ENCODE results near the gene RAB24. TPM values are rescaled to one million over a fixed set of nuclear protein-coding genes. Genes with fewer than 3 reads are reported as not detected.

RAB24 gene
- polyA plus RNA-seq, 3 donors, result 33.7 to 70.7 (median 59.7) TPM

DNA sequence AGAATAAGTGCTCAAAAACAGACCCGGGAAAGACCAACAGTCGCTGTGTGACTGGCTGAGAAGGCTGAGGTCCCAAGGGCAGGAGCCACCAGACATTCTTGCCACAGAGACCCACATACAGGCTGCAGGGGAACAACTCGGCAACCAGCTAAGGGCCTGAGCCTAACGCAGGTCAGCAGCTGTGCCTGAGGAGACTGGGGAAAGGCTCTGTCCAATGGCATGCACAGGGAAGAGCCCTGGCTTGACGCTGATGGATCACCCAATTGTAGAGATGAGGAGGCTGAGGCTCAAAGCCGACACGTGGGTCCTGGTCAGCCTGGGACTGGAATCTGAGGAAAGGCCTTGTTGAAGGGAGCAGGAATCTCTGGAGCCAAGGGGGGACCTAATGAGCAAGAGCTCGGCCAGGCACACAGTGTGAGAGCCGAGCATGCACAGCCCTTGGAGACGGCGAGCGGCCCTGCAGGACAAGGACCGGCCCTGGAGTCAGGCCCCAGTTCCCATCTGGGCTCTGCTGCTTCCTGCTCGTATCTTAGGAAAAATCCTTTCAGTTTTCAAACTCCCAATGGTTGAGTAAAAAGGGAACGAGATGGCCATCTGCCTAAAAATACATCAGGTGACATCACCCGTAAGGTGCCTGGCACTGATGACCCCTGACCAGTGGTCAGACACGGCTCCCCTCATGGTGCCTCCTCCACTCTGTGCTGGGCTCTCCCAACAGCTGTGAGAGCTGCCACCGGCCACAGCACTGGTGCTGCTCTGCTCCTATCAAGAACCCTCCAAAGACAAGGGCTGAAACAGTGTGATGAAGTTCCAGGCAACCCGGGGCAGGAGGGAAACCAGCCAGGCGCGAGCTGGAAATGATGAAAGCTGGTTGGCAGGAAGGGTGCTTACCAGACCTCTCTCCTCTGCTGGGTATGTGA lies 31.5 kb upstream of the RAB24 start:
- WGBS, 3 donors, result 87 to 89% (median 88%) methylated on average over 21 of the region's 21 CpGs
- H3K27ac ChIP-seq (ENCODE audit: low read depth, low read length), result no peak overlapping the region

DNA sequence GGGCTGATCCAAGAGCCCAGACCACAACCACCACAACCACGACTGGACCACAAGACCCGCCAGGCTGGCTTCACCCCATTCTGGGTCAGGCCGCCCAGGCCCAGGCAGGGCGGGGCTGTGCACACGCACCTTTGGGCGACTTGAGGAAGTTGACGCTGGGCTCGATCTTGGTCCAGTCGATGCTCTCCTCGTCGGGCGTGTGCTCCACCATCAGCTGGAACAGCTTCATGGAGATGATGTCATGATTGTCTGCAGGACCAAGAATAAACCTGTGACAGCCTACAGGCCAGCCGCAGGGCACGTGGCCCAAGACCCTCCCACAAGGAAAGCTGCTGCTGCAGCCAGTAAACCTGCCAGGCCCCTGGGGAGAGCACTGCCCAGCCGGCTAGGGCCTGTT lies 30.6 kb upstream of the RAB24 start:
- H3K27ac ChIP-seq (ENCODE audit: low read depth, low read length), result no peak overlapping the region
- 71 to 86% (median 72%) methylated on average over 15 of the region's 15 CpGs for WGBS, 3 donors

DNA sequence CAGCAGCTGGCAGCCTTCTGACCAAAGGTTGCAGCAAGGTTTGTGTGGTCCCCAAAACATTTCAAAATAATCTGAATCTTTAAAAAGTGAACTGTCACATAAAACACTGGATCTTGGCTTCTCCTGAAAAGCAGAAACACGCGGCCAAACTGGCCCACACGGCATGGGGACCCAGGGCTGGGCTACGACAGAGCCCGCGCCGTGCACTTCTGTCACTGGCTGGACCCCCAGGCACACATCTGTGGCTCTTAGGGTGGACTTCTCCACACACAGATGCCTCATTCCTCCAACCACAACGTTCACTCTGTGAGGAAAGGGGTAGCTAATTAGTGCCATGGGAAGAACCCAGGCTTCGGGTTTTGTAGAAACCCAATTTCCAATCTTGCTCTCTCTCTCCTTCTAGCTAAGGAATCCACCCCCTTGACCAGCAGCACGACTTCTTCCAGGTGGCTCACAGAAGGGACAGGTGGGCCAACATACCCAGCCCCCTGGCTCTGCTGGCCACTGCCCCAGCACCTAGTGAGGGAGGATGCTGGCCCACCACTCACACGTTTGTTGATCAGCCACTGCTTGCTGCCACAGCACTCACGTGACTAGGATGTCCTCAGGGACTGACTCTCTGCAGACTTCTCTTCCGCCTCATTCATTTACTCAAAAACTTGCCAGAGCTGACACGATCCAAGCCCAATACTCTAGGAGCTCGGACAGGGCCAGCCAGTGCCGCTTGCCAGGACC lies 30.1 kb upstream of the RAB24 start:
- WGBS, 3 donors, result 85 to 90% (median 89%) methylated on average over 16 of the region's 16 CpGs
- H3K27ac ChIP-seq (ENCODE audit: low read depth, low read length), result no peak overlapping the region

DNA sequence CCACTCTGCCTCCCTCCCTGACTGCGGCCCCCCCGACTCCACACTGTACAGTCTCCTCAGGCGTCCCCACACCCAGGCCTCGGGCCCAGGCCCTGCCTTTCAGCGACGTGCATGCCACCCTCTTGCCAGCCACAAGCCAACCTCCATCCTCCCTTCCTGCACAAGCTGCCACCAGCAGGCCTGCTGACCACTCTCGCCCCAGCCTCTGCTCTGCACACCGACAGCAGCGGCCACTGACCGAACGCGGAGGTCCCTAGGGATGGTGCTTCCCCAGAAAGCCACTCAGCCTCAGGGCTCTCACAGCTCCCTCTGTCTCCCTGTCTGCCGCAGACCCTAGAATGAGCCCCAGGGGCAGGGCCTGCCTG lies 29.4 kb upstream of the RAB24 start:
- H3K27ac ChIP-seq (ENCODE audit: low read depth, low read length), result no peak overlapping the region
- WGBS, 3 donors, result 83 to 86% (median 85%) methylated on average over 13 of the region's 13 CpGs

DNA sequence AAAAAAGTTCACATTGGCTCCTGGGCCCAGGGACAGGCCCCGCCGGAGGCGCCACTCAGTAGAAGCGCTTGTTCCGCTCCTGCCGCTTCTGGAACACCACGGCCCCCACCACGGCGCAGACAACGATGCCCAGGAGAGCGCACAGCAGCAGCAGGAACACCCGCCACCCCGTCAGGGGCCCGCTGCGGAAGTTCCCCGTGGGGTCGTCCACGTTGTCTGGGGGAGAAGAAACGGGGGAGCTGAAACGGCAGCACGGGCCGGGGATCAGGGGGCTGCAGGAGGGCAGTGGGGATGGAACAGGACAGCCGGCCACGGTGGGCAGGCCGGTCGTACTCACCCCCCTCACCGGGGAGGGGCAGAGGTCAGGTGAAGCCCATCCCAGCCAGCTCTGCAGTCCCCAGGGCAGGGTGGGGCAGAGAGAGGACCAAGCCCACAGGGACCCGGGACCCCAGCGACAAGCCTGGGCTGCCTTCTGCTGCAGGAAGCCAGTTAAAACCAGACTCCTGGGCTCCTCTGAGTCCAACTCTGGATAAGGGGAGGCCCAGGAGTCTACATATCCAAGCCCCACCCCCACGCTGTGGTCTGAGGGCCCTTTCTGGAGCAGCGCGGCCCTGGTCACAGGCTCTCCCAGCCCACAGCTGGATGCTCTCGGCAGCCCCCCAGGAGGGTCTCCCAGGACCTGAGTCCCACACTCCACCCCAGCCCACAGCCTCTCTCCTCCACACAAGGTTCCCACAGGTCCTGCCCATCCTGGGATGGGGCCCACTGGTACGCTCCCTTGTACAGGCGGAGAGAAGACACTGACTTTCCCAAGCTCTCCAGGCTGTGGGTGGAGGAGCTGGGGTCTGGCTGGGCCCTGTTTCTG lies 28.7 kb upstream of the RAB24 start:
- WGBS, 3 donors, result 65 to 92% (median 75%) methylated on average over 35 of the region's 35 CpGs
- H3K27ac ChIP-seq (ENCODE audit: low read depth, low read length), result no peak overlapping the region

DNA sequence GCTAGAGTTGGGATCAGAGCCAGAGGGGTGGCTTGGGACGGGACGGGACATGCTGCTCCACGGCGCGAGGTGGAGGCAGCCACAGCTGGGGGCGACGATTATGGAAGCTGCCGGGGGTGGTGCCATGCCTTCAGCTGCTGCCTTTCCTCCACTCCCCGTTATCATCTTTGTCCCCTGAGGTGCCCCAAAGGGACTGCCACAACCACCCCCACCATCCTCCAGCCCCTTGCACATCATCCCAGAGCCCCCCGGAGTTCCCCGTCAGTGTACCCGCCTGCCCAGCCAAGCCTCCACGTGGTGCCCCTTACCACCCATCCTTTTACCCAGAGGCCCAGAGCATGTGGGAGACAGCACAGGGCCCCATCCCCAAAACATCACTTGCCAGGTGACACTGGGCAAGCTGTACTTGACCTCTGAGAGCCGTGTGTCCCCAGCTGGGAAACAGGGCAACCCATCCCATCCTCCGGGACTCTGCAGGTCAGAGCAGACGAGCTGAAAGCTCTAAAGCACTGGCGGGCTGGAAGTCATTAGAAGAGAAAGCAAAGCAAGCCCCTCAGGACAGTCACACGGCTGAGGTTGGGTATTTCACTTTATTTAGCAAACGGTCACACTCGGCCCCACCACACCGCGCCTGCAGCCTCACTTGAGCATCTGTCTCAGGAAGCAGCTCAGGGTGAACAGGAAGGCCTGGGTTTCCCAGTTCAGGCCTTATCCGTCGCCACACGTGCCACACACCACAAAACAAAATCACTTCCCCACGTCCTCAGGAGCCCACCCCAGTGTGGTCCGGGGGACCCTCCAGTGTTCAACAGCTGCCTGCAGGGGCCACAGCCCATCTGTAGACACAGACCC lies 27.7 kb upstream of the RAB24 start:
- no peak overlapping the region for H3K27ac ChIP-seq (ENCODE audit: low read depth, low read length)
- WGBS, 3 donors, result 68 to 89% (median 73%) methylated on average over 26 to 27 of the region's 27 CpGs

DNA sequence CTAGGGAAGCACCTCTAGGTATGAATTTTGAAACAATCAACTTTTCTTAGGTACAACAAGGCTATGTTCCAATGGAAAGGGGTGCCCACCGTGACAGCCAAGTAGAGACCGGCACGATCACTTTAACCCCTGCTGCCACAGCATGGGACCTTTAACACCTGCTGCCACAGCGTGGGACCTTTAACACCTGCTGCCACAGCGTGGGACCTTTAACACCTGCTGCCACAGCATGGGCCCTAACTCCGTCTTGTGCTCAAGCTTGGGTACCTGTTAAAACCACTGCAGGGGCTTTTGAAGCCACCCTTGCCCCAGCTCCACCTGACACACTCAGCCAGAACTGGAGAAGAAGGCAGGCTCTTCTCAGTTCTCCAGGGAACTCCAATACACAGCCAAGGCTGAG lies 26.4 kb upstream of the RAB24 start:
- H3K27ac ChIP-seq (ENCODE audit: low read depth, low read length), result no peak overlapping the region
- 38 to 95% (median 87%) methylated on average over 6 of the region's 6 CpGs for WGBS, 3 donors

DNA sequence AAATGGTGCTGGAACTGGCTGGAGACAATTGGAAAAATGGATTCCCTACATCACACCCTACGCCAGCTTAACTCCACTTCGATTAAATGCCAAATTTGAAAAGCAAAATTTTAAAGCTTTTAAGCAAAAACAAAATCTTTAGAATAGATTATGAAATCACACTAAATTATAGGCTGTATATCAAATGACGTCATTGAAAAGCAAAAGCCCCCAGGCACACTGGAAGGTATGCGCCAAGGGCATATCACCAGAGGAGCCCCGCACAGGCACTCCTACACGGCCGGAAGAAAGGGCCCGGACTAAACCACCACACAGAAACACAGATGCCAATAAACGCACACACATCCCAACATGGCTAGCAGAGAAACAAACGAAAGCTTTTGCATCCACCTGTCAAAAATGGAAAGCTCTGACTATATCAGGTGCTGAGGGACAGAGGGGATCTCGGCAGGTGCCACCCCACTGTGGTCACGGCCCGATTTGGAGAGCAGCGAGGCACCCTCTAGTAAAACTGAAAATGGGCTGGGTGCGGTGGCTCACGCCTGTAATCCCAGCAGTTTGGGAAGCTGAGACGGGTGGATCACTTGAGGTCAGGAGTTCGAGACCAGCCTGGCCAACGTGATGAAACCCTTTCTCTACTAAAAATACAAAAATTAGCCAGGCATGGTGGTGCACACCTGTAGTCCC lies 25.2 kb upstream of the RAB24 start:
- H3K27ac ChIP-seq (ENCODE audit: low read depth, low read length), result no peak overlapping the region

DNA sequence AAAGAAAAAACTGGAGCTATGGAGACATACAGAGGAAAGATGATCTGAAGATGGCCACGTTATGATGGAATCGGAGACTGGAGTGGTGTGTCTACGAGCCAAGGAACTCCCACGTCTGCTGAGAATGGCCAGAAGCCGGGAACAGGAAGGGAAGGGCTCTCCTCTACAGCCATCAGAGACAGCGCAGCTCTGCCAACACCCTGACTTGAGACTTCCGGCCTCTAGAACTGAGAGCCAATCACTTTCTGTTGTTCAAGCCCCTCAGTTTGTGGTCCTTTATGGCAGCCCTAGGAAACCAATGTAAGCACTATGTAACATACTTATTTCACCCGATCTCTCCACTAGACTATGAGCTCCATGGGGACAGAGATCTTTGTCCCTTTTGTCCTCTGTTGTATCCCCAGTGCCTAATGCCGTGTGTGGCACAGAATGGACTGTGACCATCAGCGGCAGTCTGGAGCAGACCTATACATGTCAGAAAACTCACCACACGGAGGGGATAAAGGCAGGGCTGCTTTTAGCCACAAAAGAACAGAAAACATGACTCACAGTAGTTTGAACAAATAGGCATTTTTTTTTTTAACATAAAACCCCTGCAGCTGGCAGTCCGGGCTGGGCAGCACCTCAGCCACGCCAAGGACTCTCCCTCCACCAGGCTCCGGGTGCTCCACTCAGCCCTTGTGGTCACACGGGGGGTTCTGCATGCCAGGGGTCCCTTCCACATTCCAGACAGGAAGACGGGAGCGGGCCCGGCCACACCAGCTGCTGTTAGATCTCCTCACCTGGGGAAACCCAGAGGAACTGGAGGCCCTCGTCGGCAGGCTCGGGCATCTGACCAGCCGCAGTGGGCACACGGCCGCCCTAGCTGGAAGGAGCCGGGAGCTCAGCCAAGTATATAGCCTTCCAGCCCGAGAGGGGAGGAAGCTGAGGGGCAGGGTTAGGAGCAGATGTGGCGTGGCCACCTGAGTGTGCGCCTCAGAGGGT lies 24.3 kb upstream of the RAB24 start:
- WGBS, 3 donors, result 56 to 61% (median 61%) methylated on average over 28 of the region's 28 CpGs
- no peak overlapping the region for H3K27ac ChIP-seq (ENCODE audit: low read depth, low read length)

More for the DNA sequence above, 25.2 kb upstream of the RAB24 start:
- WGBS, 3 donors, result 89 to 92% (median 91%) methylated on average over 19 of the region's 19 CpGs

DNA sequence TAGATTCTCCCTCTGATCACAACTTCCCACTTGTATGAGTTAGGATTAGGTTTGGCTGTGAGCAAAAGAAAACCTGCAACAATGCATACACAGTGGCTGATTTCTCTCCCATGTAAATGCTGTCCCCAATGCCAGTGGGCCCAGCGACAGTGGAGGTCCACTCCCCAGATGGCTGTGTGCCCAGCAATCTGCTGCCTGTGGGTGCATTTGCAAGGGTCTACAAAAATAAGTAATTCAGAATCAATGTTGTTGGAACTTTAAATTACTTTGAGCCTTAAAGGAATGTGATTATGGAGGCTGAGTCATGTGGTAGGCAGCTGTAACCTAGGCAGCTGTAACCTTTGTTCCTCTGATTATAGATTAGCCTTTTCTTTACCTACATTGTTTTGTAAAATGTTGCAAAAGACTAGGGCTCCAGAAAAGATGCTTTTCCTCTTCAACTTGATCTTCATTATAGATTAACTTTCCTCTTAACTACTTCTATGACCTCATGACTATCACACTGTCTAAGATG lies 22.4 kb upstream of the RAB24 start:
- no peak overlapping the region for H3K27ac ChIP-seq (ENCODE audit: low read depth, low read length)
- 35 to 96% (median 86%) methylated on average over 1 of the region's 1 CpG for WGBS, 3 donors

DNA sequence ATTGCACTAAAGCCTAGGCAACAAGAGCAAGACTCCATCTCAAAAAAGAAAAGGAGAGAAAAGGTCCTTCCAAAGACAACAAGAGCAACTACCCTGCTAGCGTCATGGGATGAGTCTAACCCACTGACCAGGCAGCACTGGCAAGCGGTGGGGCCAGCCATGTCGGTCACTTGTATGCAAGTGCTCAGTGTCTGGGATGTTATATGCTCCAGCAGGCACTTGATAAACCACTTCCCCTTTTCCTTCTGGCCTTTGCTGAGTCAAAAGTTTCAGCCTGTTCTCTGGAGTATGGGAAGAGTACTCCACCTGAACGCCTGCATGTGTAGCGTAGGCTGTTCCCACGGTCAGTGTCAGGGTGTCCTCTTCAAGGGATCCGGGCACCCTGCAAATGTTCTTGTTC lies 17.4 kb upstream of the RAB24 start:
- H3K27ac ChIP-seq (ENCODE audit: low read depth, low read length), result no peak overlapping the region
- 67 to 91% (median 77%) methylated on average over 7 of the region's 7 CpGs for WGBS, 3 donors

DNA sequence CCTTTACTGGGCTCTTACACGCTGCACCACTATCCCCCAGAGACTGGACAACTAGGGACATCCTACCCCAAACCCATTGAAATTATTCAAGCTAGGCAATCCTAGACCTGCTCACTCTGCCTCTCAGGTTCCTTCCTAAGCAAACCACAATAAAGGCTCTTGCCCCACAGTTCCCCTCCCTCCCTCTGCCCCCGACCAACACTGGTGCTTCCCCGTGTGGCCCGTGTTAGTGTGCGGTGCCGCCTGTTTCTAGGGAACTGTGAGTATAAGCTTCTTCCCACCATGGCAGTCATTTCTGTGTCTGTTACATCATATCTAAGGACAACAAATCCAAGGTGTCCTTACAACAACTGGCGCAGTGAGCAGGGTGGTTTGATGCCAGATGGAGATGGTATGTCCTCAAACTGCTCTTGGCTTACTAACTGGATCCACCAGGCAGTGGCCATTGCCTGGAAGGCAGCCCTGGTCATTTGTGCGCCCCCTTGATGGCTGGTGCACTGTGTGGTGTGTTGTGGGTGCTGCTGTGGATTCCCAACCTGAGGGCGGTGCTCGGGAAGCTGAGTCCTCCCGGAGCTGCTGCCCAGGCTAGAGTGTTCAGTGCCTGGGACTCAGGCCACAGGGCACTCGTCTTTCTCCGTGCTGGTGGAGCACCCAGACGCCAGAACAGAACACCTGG lies 16.5 kb upstream of the RAB24 start:
- H3K27ac ChIP-seq (ENCODE audit: low read depth, low read length), result no peak overlapping the region

DNA sequence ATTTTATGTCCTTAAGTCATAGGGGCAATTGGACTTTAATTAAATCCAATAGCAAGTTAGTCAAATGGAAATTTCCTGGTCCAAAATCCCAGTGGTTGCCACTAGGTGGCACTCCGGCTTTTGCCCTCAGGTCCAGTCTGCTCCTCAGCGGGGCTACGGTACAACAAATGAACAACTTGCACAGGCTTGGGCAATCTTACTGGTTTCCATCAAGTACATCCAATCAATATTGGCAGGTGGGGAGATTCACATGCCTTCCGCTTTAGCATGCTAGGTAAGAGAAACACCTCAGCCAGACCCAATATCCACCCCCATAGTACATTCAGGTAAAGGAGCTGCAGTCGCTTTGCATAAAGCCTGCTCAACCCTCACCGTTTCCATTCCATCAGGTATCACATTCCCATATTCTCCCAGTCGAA lies 14.4 kb upstream of the RAB24 start:
- WGBS, 3 donors, result 17 to 37% (median 35%) methylated on average over 7 of the region's 7 CpGs
- H3K27ac ChIP-seq (ENCODE audit: low read depth, low read length), result no peak overlapping the region

More for the DNA sequence above, 16.5 kb upstream of the RAB24 start:
- 83 to 89% (median 86%) methylated on average over 14 of the region's 14 CpGs for WGBS, 3 donors

DNA sequence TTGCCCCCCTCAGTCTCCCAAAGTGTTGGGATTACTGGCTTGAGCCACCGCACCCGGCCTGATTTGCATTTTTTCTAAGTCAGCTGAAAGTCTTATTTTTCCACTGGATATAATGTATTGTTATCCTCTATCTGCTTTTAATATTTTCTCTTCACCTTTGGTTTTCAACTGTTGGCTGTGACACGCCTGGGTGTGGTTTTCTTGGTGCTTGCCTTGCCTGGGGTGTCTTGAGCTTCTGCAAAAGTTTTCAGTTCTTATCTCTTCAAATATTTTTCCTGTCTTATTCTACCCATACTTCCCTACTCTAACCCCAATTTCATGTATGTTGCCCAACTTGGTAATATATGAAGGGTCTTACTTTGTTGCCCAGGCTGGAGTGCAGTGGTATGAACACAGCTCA lies 12.5 kb upstream of the RAB24 start:
- 86 to 95% (median 92%) methylated on average over 3 of the region's 3 CpGs for WGBS, 3 donors

DNA sequence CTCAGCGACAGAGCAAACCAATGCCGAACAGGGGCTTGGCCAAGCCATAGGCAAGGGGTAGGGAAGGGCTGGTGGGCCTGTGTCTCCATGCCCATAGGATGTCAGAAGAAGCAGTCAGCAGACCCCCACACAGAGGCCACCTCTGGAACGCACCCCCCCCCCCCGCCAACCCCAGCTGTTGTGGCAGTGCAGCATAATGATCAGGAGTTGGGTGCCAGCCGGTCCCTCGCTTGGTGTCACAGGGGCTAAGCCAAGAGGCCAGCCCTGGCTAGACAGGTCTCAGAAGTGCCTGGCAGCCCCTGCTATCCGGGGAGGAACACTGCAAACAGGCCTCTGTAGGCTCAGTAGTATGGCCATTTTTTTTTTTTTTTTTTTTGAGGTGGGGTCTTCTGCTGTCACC lies 11.9 kb upstream of the RAB24 start:
- WGBS, 3 donors, result 87 to 94% (median 91%) methylated on average over 7 of the region's 7 CpGs
- no peak overlapping the region for H3K27ac ChIP-seq (ENCODE audit: low read depth, low read length)

More for the DNA sequence above, 12.5 kb upstream of the RAB24 start:
- no peak overlapping the region for H3K27ac ChIP-seq (ENCODE audit: low read depth, low read length)

Data from adipose tissue (tissue), 3 donors.